Measurements from ENCODE around the gene CIRBP. TPM values are rescaled to one million over a fixed set of nuclear protein-coding genes. Genes with fewer than 3 reads are reported as not detected.

Gene CIRBP
- 317 and 370 TPM in 2 replicates for total RNA-seq

DNA sequence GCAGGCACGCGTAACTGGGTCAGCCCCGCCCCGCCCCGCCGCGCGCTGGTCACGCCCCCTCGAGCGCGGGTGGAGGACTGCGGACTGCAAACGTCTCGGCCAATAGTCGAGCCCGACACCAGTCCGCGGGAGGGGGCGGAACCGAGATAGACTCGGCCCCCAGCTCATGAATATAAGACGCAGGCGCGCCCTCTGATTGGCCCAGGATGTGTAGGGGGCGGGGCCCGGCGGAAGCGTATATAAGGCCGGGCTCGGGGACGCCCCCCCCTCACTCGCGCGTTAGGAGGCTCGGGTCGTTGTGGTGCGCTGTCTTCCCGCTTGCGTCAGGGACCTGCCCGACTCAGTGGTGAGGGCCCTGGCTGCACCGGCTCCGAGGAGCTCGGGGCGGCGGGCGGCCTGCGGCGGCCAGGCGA lies at the start of gene CIRBP:
TSS of gene CIRBP (plus strand) at position 268 of the 413 bp plus-strand sequence. CDS start 1,602 bp downstream, outside the sequence.
- peak; percentile 91 for DNase-seq (ENCODE audit: low read depth)

GRCh38 chr19:1219786-1220476 lies 49.2 kb upstream of the CIRBP start:
- no peak for TF ChIP-seq CTCF (IDR thresholded peaks at IDR 0.05; ENCODE audit: insufficient read depth, low read length, severe bottlenecking)
- Histone ChIP-seq H3K36me3 (ENCODE audit: control insufficient read depth, insufficient read depth, low read length) (peaks cover 21% of the 10 kb centered on the region), H3K4me3 (ENCODE audit: low read depth, low read length) (no peak overlapping the region), H3K27me3 (ENCODE audit: control insufficient read depth, insufficient read depth, low read length) (no peaks in the 10 kb centered on the region)
- no peak for DNase-seq (ENCODE audit: low read depth)
- no peak for FAIRE-seq

More for the DNA sequence above, at the start of gene CIRBP:
- FAIRE-seq: no peak
- H3K27me3 ChIP-seq (ENCODE audit: control insufficient read depth, insufficient read depth, low read length): no peaks in the 10 kb centered on the region
- TF ChIP-seq CTCF (IDR thresholded peaks at IDR 0.05; ENCODE audit: insufficient read depth, low read length, severe bottlenecking): no peak
- peak within 1 kb of the TSS; percentile 46 for H3K4me3 ChIP-seq (ENCODE audit: low read depth, low read length)
- H3K36me3 ChIP-seq (ENCODE audit: control insufficient read depth, insufficient read depth, low read length): peaks cover 26% of the 10 kb centered on the region

DNA sequence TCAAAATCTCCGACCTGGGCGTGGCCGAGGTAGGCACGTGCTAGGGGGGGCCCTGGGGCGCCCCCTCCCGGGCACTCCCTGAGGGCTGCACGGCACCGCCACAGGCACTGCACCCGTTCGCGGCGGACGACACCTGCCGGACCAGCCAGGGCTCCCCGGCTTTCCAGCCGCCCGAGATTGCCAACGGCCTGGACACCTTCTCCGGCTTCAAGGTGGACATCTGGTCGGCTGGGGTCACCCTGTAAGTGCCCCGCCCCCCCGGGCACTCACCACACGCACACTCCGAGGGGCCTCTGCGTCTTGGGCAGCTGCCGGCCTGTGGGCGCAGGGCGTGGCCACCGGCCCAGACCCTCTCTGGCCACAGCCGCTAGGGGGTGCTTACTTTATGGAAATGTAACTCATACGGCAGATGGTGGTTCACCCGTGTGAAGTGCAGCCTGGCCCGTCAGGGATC lies 48.6 kb upstream of the CIRBP start:
- Histone ChIP-seq H3K36me3 (ENCODE audit: control insufficient read depth, insufficient read depth, low read length) (peaks cover 21% of the 10 kb centered on the region), H3K27me3 (ENCODE audit: control insufficient read depth, insufficient read depth, low read length) (no peaks in the 10 kb centered on the region), H3K4me3 (ENCODE audit: low read depth, low read length) (no peak overlapping the region)
- FAIRE-seq: no peak
- DNase-seq (ENCODE audit: low read depth): no peak
- no peak for TF ChIP-seq CTCF (IDR thresholded peaks at IDR 0.05; ENCODE audit: insufficient read depth, low read length, severe bottlenecking)

- no peak overlapping the region for H3K4me3 ChIP-seq (ENCODE audit: low read depth, low read length)
- TF ChIP-seq CTCF (IDR thresholded peaks at IDR 0.05; ENCODE audit: insufficient read depth, low read length, severe bottlenecking): peak; percentile 68
- H3K36me3 ChIP-seq (ENCODE audit: control insufficient read depth, insufficient read depth, low read length): peaks cover 24% of the 10 kb centered on the region
- DNase-seq (ENCODE audit: low read depth) (no peak), FAIRE-seq (no peak)
- no peaks in the 10 kb centered on the region for H3K27me3 ChIP-seq (ENCODE audit: control insufficient read depth, insufficient read depth, low read length)
Measured at GRCh38 chr19:1220976-1221903, 47.9 kb upstream of the CIRBP start.

- no peaks in the 10 kb centered on the region for H3K27me3 ChIP-seq (ENCODE audit: control insufficient read depth, insufficient read depth, low read length)
- no peak for TF ChIP-seq CTCF (IDR thresholded peaks at IDR 0.05; ENCODE audit: insufficient read depth, low read length, severe bottlenecking)
- peaks cover 24% of the 10 kb centered on the region for H3K36me3 ChIP-seq (ENCODE audit: control insufficient read depth, insufficient read depth, low read length)
- H3K4me3 ChIP-seq (ENCODE audit: low read depth, low read length): no peak overlapping the region
- no peak for FAIRE-seq
- DNase-seq (ENCODE audit: low read depth): no peak
Measured at GRCh38 chr19:1221904-1222255, 47.3 kb upstream of the CIRBP start.

All from bronchial epithelial cell (primary cell).